GM21447 (cell line): Measurements from ENCODE around the gene CHCHD3.
"Not testable (repeated sequence)": the region's sequence is repeated elsewhere in the genome, so short reads cannot be mapped to it uniquely, and the experiment has no call there.

ENCODE experiments used
- ATAC-seq: cut with Tn5 transposase; IDR thresholded peaks from one replicate; pipeline ENCODE4 v1.9.1; 2021; ENCODE audit not compliant: unreplicated experiment

The CHCHD3 gene

DNA sequence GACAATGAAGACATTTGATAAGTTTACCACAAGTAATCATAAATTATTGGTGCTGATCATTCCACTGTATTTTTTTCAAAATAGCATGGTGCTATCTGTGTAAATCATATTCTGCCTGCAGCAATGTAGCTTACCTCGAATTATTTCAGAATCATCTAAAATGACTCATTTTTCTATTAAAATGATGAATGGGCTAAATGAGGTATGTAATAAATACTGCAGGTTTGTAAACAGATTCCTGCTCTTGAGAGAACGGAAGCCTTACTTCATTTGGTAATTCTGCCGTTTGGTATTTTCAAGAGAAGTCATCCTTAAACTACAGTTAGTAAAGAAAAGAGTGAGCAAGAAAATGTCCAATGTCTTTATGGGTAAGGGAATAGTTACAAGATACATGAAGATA lies 115.9 kb downstream of the CHCHD3 start:
- ATAC-seq: no peak

DNA sequence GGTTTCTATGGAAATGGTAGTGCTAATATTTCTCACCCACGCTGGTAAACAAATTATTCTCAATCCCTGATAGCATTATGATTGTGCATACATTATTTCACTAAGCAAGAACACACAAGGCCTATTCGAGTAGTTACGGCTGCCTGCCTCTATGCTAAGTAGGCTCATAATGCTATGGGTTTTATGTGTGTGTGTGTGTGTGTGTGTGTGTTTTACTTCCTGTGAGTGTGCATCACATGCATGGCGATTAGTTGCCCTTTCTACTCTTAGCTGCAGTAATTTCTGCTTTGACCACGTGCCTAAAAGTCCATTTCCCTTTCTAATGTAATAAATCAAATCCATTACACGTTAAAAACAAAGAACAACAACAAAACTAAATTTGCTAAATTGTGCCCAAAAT lies 117.0 kb downstream of the CHCHD3 start:
- ATAC-seq: no peak

DNA sequence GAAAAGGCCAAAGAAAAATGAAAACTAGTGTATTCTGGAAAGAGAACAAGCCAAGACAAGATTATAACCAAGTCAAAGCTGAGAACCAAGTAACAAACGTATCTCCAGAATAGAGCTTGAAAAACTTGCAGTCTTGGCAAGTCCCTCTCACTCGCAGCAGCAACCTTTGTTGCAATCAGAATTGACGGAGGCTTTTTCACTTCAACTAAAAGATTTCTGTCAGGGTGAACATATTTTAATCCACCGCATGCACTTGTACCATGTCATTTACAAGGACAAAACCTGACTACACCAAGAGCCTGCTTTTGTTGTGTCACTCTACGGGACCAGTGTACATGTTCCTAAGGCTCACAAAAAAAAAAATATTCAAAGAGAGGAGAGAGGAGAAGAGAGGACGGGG lies 122.0 kb downstream of the CHCHD3 start:
- ATAC-seq: no peak

DNA sequence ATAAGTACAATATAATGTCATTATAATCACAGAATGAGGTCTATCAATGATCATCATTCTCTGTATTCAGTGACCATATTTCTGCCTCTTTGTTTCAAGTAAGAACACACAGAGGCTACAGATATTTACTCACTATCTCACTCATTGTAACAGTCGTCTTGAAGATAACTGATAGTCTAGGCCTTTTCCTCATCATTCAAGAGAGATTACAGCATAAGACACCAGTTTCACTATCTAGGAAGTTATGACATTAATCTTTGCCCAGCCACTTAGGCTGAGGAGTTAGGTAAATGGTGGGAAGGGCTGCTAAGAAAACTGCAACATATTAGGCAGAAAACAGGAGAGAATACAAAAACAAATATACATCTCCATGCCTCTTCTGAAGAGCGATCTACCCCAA lies 125.3 kb downstream of the CHCHD3 start:
- no peak for ATAC-seq

DNA sequence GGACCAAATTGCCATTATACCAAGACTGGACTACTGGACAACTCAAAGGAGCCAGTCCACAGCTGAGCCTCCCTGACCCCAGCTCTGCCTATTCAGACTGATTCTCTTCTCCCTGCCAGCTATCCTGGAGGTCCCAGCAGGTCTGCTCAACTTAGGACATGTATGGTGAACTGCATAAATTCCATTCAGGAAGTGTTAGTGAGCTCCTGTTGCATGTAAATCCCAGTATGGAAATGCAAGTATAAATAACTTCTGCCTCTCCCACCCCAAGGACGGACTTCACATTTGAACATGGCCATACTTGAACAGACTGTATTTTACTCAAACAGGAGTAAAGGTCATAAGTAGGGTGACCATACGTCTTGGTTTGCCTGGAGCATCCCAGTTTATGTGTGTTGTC lies 128.4 kb downstream of the CHCHD3 start:
- ATAC-seq: no peak

DNA sequence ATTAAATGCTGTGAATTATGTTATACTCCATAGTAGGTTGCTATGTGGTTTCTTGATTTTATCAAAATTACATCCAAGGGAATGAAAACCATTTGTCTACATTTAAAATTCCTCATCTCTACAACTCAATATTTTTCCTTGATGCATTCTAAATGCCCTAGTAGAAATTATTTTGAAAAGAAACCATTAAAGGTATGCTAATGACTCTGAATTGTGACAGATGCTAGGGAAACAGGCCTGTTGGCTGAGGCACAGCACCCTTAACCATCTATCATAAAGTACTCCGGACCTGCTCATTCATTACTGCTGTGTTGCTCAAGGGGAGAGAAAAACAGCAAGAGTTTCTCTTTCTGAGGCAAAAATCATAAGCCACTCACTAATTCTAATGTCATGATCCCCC lies 131.2 kb downstream of the CHCHD3 start:
- no peak for ATAC-seq

DNA sequence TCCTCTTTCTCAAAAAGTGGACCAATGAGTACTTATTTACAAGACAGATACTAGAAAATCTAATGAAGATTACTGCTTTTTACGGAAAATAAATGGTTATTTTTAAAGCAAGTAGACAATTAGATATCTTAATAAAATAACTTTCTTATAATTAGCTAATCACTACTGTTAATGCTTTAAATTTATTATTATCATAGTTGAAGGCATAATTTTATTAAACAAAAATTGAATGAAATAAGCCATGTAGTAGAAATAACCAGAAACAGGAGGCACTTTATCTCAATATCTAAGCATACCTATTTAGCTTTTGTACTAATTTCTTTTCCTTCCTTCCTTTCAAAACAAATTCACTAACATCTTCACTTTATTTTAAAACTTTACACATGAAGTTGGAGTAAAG lies 134.9 kb downstream of the CHCHD3 start:
- no peak for ATAC-seq

DNA sequence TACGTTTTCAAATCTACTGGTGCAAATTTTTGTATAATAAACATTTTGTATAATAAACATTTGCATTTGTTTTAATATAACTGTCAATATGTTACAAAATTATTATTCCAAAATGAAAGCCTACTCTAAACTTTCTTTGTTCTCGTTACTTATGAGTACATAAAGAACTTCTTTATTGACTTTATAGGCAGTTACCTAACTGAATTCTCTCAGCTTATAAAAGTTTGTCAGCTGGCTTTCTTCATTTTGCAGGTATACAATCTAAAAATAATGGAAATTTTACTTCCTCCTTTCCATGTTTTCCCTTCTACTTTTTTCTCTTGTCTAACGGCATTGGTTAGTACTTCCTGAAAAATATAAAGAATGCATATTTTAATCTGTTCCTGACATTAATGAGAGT lies 137.1 kb downstream of the CHCHD3 start:
- ATAC-seq: no peak

DNA sequence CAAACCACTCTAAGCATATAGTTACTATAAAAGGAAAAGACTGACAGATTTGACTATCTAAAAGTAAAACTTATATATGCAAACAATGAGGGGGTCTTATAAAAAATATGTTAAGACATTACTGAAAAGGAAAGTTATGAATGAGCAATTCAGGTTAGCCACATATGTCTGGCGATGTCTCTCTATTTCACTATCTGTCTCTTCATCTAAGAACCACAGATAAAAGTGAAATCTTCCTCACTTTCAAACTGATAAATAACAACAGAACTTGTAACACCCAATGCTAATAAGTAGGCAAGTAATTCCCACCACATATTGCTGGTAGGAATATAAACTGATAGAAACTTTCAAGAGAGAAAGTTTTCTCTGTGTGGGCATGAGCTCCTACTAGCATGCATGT lies 138.2 kb downstream of the CHCHD3 start:
- no peak for ATAC-seq

DNA sequence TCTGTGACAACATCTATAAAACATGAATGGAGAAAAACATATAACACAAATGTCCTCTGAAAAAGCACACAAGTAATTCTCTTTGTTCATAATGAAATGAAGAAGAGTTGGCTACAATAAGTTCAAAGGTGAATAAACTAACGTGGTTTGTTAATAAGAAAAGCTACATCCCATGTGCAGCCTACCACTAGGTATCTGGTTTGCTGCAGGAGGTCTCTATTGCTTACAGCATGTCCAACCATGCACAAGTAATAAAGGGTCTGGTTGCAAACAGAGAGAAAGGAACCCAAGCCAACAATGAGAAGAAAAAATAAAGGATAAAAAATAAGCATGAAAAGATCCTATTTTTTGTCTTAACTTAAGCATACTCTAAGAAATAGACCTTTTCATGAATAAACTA lies 139.2 kb downstream of the CHCHD3 start:
- no peak for ATAC-seq

DNA sequence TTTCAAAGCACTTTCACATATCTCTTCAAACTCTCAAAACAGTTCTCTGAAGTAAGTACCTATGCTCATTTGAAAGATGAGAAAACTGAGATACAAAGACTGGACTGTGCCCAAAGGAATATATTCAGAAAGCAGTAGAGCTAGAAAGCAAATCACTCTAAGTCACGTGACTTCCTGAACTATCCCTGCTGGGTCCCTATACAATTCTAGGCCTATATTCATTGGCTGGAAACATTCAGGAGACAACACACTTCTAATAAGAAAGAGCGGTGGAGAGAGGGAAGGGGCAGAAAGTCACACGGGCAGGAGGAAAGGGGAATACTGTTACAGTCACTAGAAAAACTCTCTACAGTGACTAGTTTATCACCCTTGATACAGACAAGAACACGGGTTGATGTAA lies 140.0 kb downstream of the CHCHD3 start:
- ATAC-seq: no peak

DNA sequence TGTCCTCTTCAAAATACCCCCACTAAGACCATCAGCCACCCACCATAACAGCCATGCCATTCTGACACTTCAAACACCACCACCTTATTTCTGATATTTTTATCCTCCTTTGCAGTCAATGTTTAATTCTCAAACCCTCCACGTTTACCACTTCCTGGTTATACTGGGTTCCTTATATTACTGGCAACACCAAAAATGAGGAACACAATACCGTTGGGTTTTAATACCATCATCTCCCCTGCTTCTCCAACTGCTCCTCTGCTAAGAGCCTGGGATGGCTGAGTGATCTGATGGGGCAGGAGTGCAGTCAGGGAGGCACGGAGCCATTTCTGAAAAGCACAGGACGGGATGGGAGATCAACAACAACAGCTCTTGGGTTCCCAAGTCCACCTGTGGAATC lies 140.5 kb downstream of the CHCHD3 start:
- no peak for ATAC-seq

DNA sequence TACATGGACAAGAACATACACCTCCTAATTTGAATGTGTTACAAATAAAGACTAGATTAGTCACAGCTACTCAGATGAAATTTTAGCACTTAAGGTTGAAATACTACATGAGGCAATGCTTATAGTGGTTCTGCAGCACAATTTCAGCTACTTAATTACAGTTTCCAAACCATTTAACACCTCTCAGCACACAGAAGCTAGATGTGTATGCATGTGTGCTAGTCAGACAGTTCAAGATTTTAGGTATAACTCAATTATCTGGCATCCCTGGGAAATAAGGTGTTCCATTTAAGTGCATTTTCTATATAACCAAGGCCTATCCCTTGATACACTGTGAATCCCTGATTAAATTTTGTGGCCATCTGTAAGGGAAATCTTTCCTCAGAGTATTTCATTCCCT lies 141.8 kb downstream of the CHCHD3 start:
- no peak for ATAC-seq

DNA sequence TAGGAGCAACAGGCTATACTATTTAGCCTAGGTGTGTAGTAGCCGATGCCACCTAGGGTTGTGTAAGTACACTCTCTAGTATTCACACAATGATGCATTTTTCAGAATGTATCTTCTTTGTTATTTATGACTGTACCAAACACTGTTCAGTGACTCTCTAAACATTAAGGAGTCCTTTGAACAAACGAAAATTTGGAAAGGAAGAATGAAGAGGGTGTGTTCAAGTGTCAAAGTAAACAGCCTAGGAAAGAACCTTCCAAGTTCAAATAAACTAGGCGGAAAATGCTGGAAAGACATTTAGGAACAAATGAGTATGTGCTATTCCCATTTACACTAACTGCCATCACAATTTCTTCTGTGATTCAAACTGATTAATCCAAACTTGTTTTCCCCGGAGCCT lies 142.4 kb downstream of the CHCHD3 start:
- no peak for ATAC-seq

DNA sequence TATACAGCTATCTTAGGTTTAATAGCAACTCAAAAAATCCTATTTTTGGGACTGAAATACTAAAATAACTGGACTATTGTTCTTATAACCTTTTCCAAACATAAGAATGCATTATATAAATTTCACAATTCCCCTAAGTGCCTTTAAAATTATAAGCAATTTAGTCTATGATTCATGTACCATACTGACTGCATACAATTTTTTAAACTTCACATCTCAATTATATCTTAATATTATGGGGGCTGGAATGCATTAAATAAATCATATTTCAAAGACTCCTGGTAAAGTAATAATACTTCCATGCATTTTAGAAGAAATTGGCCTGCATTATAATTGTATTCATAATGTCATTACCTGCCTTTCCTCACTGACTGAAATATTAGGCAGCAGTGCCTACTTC lies 144.6 kb downstream of the CHCHD3 start:
- ATAC-seq: no peak

DNA sequence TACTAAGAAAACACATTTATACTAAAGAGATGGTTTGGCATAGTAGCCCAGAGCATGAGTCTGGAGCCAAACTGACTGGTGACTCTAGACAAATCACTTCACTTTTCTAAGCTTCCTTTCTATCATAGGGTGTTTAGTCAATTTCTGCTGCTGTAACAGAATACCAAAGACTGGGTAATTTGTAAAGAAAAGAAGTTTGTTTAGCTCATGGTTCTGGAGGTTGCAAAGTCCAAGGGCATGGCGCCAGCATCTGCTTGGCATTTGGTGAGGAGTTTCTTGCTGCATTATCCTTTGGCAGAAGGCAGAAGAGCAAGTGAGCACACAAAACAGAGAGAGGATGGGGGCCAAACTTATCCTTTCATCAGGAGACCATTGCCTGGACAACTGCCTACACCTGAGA lies 146.3 kb downstream of the CHCHD3 start:
- ATAC-seq: no peak

DNA sequence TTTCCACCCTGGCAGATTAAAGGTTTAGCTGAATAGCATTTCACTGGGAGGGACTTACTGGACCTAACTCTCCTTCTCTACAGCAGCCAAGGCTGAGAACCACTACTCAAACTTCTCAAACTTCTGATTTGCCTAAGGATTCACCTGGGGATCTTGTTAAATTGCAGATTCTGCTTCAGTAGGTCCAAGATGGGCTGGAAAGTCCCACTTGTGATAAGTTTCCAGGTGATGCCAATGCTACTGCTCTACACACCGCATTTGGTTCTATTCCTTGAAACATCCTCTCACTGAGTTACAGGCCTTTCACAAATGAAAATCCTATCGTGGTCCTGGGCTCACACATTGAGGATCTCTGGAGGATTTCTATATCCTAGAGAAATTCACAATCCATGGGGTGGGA lies 147.9 kb downstream of the CHCHD3 start:
- ATAC-seq: no peak

DNA sequence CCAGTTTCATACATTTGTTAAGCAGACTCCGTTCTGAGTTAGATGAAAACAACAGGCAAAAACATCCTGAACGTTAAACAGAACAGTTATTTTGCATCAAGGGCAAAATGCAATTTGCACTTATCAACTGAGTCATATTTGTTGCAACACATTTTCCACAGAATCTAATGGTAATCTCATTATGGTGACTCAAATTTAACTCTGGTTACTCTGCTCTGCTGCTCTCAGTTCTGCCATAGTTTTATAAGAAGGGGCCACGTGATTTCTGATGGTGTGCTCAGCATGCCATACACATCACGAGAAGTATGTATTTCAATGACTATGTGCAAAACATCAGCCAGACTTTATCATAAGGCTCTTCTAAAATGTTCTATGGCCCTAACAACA lies 148.8 kb downstream of the CHCHD3 start:
- no peak for ATAC-seq

DNA sequence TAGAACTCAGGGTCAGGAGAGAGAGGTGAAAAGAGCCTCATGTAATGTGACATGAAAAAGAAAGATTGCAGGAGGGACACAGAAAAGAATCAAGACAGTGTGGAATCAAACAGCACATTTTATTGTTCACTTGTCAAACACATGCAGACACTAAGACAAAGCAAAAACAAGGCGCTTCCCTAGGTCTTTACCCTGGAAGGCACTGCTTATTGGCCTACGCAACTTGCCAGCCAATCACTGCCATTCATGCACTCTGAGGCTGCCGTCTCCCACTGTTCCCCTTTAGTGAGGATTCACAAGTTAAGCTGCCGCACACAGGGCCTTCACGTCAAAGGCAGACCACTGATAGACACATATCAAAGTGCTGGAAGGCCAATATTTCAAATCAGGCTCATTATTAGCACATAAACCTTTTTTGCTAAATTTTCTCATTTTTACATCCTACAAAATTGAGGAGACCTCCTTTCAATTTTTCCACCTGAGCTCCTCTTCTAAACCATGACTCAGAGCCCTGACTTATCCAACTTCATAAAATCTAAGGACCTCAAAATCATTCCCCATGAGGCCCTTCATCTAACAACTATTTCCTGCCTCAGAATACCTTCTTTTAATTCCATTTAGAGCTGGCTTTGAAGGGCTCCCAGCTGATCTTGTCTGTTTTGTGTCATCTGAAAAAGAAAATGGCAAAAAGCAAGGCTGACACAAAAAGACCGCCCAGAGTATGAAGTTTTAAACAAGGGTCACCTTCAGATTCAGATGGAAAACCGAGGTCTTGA lies 149.4 kb downstream of the CHCHD3 start:
- no peak for ATAC-seq

DNA sequence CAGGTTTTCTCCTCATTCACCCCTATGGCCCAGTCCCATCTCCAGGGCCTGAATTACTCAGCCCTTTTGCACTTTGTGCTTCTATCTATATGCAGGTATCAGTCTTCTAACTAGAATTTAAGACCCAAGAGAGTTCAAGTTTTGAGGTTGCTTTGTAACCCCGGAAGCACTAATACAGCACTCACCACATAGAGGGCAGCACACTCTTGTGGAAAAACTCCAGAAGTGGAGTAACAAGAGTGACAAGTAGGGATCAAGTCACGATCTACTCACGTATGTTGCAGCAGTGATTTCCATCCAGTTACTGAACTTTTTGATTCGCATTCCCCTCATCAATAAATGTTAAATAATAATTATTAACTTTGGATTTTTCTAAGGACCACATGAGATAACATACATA lies 151.0 kb downstream of the CHCHD3 start:
- ATAC-seq: no peak

DNA sequence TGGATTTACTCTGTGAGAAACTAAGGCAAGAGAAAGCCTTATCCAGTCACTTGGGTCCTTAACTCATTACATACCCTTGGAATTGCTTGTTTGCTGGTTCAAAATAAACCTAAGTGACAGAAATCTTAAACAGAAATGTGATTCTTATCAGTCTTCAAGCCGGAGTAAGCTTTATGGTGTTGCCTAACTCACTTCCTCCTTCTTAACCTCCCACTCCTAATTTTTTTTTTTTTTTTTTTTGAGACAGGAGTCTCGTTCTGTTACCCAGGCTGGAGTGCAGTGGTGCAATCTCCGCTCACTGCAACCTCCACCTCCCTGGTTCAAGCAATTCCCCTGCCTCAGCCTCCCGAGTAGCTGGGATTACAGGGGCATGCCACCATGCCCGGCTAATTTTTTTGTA lies 151.9 kb downstream of the CHCHD3 start:
- ATAC-seq: not testable (repeated sequence)

DNA sequence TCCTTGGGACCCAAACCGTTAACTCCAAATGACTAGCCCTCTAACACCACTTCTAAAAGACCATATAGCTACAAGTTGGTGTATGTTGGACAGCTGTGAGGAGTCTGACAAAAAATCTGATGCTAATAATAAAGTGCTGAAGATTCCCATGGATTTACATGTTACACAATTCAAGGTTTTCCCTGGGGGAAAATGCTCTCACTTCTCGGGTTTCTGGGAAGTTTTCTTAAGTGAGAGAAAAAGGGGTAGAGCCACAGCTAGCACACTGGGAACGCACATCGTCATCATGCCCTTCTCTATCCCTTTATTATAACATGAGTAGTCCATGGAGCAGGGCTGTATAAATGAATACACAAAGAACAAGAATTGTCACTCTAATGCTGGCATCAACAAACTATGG lies 162.1 kb downstream of the CHCHD3 start:
- ATAC-seq: no peak

DNA sequence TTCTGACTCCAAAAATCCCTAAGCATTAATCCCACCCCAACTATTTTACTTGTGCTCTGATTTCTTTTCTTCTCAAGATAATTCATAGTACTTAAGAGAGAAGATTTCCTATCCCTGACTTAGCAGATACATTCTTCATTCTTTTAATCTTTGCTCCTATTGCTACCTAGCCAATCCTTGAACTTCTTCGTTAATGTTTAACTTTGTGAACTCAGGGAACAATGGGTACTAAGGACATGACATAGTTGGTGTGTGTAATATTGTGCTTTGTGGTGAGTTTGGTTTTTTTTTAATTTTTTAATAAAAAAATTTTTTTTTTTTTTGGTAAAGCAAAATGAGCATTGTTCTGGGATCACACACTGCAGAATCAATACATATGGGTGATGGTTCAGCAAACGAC lies 166.2 kb downstream of the CHCHD3 start:
- ATAC-seq: no peak
